Keratinocyte (primary cell): ENCODE measurements around the gene ALCAM.

ENCODE experiments used
- CTCF ChIP-seq, 3 experiments: IDR thresholded peaks in 1 of 3; conservative IDR thresholded peaks in 1 of 3; optimal IDR thresholded peaks in 1 of 3; 2 replicates in 2 of 3; 3 replicates in 1 of 3; pipeline versions ENCODE3 to v1.5.1; 2011; ENCODE audit warnings: low read length in 3 of 3, mild to moderate bottlenecking in 3 of 3, moderate library complexity in 2 of 3, control low read depth in 1 of 3, inconsistent platforms in 1 of 3; ENCODE audit not compliant: insufficient read depth in 2 of 3; ENCODE audit errors: extremely low read depth in 1 of 3
- EZH2 ChIP-seq: IDR thresholded peaks from one replicate; pipeline ENCODE4 v1.6.1; 2012; ENCODE audit warnings: inconsistent platforms, mild to moderate bottlenecking, low read length, moderate library complexity

- TF ChIP-seq CTCF (optimal IDR thresholded peaks at IDR 0.05 in 1 of 3, IDR thresholded peaks at IDR 0.05 in 1 of 3, conservative IDR thresholded peaks at IDR 0.05 in 1 of 3; ENCODE audit: extremely low read depth in 1 of 3, insufficient read depth in 2 of 3, low read length in 3 of 3) (no peak), EZH2 (no peak)
Measured at GRCh38 chr3:105440113-105440512, 73.4 kb downstream of the ALCAM start.
